GM12892 (cell line): ENCODE data around the gene HSH2D.

ENCODE experiments used
- POLR2A ChIP-seq: IDR thresholded peaks from 2 replicates; pipeline ENCODE4 v1.6.1; 2011; ENCODE audit warnings: low read depth, low read length, control low read depth
- POLR2AphosphoS5 ChIP-seq: IDR thresholded peaks from 2 replicates; pipeline ENCODE4 v1.6.1; 2011; ENCODE audit warnings: low read depth, low read length, control low read depth

- no peak for TF ChIP-seq POLR2AphosphoS5
- 0 out of 2 replicates have a peak, but pooled peaks have one; percentile 11 for TF ChIP-seq POLR2A
These were observed 15.6 kb upstream of the HSH2D start for GRCh38 chr19:16127776-16128371.
